HG03457 (cell line): Measurements from ENCODE around the gene PLTP.
"Not testable (repeated sequence)": the region's sequence is repeated elsewhere in the genome, so short reads cannot be mapped to it uniquely, and the experiment has no call there.

Source experiments
- ATAC-seq: cut with Tn5 transposase; IDR thresholded peaks from one replicate; pipeline ENCODE4 v1.9.1; 2021; ENCODE audit warnings: moderate number of reproducible peaks; ENCODE audit not compliant: unreplicated experiment

The PLTP gene, protein sequence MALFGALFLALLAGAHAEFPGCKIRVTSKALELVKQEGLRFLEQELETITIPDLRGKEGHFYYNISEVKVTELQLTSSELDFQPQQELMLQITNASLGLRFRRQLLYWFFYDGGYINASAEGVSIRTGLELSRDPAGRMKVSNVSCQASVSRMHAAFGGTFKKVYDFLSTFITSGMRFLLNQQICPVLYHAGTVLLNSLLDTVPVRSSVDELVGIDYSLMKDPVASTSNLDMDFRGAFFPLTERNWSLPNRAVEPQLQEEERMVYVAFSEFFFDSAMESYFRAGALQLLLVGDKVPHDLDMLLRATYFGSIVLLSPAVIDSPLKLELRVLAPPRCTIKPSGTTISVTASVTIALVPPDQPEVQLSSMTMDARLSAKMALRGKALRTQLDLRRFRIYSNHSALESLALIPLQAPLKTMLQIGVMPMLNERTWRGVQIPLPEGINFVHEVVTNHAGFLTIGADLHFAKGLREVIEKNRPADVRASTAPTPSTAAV

DNA sequence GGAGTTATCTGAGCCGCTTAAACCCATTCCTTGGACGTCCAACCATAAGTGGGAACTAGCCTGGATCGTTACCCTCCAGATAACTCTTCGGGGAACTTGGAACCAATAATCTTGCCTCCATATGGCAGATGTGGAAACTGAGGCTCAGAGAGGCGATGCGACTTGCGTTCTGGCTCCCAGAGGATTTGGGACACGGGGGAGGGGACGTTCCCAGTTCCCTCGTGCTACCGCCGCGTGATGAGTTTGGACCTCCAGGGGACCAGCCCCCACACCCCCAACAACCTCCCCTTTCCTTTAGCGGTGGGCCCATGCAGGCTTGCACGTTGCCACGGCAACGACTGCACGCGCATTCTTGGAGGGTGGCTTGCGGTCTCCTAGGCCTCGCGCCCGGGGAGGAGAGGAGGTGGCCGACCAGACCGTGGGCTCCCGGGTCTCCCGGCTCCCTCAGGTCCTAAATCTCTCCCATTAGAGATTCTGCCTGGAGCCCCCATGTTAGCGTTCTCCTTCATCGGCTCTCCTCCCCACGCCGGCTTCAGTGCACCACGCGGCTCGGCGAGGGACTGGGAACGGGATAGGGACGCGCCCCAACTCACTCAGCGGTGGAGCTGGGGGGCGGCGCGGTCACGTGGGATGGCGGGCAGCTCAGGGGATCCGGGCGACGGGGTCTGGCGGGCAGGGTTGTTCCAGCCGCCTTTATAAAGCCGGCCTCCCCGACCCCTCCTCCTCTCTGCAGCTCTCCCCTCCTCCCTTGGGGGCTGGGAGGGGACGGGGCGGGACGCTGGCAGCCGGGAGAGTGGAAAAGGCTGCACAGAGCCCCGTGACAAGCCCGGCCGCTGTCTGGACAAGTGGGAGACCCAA, at the start of gene PLTP:
TSS of gene PLTP (minus strand) at position 670 of the 858 bp plus-strand sequence. CDS start 703 bp downstream, outside the sequence.
- no peak for ATAC-seq

DNA sequence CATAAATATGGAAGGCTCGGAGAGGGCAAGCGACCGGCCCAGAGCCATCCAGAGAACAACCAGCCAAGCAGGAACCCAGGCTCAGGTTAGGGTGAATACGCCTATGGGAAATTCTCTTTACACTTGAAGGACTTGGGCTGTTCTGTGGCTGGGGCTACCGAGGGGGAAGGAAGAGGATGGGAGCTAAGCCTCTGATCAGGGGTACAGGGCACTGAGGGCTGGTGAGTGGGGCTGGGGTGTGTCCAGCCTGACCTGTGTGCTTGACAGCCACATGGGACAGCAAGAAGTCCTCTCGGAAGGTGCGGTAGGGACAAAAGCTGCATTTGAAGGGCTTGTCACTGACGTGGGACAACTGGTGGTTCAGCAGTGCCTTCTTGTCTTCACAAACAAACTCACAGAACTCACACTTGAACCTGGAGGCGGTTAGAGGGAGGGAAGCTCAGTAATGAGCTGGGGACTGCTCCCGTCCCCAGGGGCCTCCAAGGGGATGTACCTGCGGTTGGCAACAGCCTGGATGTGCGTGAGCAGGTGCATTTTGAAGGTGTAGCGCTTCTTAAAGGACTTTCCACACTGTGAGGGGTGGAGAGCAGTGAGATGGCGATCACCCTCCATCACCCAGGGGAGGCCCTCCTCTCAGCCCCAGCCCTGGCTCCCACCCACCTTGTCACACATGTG, 48.1 kb upstream of the PLTP start:
- ATAC-seq, result no peak

DNA sequence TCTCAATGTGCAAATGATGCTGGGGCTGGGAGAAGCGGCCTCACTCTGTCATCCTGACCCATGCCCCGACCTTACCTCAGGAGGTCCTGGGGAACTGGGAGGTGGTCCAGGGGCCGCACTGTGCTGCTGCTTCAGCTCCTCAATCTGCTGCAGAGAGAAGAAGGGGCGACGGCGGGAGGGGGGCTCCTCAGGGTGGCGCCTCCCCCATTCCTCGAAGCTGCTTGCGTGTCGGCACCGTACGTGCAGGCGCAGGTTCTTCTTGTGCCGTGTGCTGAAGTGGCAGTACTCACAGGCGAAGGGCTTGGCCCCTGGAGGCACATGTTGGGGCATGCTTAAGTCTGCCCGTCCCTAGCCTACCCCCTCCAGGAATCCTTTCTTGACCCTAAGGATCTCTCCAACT, 47.2 kb upstream of the PLTP start:
- ATAC-seq, result no peak

DNA sequence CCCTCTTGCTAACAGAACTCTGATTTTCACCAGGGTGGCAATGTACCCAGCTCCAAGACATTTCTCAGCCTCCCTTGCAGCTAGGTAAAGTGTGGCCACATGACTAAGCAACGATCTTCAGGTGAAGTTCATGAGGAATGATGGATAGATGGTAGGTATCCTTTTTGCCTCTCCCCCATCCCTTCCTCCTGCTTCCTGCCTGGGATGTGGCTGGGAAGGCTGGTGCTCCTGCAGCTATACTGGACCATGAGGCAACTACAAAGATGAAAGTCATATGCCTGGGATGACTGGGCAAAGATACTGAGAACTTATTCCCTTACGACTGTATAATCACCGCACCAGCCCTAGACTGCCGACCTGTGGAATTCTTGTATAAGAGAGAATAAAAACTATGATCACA, 46.6 kb upstream of the PLTP start:
- no peak for ATAC-seq

DNA sequence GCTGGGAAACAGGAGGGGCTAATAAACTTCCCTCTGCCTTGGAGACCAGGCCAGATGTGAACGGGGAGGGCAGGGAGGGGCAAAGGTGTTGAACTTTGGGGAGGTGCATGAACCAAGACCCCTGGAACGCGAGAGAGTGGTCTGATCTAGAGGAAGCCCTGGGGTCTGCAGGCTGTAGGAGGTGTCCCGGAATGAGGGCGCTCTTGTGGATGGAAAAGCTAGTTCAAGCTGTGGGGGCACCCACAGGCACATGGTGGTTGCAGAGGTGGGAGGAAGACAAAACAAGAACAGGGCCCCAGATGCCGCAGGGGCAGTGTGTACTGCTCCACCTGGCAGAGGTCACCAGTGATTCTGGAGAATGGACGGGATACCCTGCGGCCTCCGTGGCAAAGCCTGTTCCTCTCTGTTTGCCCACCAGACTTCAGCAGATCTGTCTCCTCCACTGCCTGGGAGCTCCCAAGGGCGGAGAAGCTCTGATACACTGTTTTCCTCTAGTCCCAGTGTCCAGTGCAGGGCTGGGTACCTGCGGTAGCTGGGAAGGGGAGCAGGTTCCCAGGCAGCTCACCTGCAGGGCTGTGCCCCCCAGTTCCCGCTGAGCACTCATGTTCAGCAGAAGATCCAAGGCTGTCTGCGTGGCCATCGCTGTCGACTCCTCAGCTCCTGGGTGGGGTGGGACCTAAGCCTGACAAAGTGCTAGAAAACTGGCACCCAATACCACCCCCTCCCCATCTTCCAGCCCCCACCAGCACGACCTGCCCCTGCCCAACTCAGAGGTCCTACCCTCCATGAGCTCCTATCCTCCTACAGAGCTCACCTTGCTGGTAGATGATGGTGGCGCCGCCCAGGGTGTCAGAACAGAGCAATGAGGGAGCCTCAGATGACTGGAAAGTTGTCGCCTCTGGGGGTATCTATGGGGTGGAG, 45.3 kb upstream of the PLTP start:
- no peak for ATAC-seq

DNA sequence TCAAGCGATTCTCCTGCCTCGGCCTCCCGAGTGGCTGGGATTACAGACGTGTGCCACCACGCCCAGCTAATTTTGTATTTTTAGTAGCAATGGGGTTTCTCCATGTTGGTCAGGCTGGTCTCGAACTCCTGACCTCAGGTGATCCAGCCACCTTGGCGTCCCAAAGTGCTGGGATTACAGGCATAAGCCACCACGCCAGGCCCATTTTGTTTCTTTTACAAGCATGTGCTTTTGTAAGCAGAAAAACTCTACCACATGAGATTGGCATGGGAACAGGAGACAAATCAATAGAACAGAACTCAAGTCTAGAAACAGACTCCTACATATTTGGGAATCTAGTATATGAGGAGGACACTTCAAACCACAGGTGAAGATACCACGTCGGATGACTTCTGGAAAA, 44.4 kb upstream of the PLTP start:
- not testable (repeated sequence) for ATAC-seq

DNA sequence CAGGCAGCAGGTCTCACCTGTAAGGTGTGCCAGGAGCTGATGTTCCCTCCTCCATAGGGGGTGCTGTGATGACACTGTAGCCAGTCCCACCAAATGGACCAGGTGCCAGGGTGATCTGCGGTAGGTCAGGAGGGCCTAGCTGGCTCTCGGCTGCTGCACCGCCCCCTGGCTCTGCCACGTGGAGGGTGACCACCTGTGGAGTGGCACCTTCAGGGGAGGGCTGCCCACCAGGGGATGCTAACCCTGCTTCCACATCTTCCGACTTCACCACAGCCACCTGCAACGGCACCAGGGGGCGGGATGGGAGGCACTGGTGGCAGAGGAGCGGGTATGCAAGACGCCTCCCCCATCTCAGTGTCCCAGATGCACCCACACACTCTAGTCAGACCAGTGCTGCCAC, 41.7 kb upstream of the PLTP start:
- no peak for ATAC-seq

DNA sequence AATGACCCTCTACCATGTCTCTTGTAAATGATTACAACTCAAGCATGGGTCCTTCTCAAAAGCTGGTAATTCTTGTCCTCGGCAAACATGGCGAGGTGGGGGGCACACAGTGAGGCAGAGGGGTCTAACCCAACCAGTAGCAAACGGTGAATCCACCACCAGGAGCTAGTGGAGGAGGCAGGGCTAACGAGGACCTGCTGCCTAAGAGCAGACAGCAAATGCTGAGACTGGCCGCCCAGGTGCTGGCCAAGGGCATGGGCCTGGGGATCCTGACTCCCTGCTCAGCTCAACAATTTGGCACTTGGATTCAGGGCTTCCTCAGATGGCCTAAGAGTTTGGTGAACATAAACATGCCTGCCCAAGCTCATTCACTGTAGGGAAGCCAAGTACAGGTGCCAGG, 40.9 kb upstream of the PLTP start:
- ATAC-seq, result no peak

DNA sequence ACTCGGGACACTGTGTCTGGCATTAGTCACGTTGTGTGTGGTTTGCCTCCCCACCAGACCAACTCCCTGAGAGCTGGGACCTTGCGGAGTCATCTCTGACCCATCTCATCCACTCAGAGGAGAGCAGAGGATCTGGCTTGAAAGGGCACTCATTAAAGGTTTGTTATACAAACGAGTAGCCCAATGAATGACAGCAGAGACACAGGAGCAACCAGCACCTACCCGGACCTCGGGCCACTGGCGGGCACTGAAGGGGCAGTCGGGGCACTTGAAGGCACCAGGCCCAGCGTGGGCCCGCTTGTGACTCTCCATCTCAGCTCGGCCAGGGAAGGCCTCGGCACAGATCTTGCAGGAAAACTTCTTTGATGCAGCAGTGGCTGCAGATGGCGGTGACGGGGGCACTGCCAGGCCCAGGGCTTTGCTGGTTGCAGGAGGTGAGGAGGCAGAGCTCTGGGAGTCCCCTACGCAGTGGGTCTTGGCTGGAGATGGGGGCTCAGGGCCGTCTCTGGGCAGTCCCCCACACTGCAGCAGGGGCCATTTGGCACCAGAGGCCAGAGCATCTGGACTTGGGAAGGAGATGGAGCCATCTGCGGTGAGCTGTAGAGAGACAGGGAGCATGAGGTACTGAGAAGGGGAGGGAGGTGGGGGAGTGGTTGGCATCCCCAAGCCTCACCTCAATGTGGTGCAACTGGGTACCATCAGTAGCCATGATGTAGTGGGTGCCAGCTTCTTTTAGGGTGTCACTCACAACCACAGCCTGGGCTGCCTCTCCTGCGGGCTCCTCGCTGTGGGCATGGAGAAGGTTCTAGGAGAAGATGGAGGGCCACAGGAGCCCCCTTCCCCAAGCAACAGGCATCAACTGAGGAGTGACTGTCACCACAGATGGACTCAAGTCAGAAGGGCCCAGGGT, 40.2 kb upstream of the PLTP start:
- no peak for ATAC-seq

DNA sequence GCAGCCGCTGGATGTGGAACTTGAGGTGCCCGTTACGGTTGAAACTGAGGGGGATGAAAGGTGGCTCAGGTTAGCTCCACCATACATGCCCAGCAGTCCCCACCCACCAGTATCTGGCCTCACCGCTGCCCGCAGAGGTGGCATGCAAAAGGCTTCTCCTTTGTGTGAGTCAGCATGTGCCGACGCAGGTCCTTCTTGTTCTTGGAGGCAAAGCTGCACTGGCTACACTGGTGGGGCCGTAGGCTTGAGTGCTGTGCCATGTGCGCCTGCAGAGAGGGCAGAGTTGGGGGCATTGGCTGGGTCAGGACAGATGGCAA, 38.3 kb upstream of the PLTP start:
- ATAC-seq, result no peak

DNA sequence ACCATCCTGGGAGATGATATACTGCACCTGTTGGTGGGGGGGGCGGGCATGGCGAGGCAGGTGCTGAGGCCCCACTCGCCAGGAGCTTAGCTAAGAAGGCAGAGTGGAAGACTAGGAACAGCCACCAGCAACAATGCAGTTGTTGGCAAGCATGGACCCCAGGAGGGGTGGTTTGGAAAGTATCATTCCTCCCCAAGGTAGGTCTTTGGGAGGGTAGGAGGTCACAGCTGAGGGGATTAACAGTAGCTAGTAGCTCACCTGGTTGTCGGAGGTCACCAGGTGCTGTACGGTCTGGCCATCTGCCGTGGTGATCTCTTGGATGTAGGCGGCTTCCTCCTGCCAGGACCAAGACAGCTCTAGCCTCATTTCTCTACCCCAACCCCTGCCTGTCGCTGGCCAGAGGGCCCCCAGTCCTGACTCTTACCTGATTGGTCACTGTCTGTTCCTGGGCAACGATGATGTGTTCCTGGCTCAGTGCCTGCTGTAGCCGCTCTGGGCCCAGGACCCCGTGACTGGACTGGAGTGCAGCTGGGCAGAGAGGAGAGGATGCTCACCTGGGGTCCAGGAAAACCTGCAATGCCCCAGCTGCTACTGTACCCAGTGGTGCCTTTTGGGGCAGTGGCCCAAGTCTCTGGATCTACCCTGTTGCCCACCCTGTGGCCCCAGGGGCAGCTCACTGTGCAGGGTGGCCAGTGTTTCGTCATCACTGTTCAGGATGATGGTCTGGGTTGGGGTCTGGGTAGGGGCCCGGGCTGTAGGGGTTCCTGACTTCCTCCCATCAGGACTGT, 37.8 kb upstream of the PLTP start:
- no peak for ATAC-seq

DNA sequence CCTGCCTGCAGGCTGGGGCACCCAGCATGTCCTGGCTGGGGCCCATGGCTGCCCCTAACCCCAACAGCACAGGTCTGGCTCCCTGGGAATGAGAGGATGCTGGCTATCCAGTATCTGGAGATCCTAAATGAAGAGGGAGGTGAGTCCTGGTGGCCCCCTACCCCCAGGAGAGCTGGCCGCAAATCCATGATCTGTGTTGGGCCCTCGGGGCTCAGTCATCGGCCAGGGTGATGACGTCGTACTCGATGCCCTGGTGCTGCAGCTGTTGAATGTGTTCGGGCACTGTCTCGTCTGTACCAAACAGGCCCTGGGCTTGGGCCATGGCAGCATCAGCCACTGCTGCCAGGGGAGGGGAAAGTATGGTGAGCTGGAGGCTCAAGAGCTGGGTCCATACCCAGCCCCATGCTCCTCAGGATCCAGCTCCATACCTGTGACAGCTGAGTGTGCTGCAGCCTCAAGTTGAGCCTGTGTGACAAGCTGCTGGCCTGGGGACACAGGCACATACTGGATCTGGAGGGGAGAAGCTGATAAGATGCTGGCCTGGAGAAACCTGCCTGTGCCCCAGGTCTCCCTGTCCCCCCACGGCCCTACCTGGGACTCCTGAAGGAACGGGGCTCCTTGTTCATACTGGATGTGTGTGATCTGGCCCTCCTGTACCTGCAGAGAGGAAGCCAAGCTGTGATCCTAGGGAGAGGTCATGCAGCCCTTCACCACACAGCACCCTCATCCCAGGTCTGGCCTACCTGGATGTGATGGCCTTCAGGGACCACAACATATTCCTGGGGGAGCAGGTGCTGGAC, 37.0 kb upstream of the PLTP start:
- no peak for ATAC-seq

DNA sequence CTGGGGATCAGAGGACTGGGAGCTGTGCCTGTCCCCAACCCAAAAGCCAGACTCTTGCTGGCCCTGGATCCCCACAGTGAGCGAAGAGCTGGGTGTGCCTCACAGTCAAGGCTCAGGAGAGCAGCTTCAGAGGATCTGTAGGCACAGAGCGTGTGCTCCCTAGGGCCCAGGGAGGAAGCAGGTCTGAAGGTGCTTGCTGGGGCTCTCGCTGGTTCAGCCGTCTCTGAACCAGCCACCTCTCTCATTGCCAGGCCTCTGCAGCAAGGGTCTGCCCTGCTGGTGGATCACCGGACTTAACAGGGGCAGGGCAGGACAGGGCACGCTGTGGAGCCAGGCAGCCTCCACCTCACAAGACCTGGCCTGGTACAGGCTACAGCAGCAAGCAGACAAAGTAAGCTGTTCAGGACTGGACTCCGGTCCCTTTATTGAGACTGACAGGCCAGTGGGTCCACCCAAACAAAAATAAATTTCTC, 36.3 kb upstream of the PLTP start:
- no peak for ATAC-seq

DNA sequence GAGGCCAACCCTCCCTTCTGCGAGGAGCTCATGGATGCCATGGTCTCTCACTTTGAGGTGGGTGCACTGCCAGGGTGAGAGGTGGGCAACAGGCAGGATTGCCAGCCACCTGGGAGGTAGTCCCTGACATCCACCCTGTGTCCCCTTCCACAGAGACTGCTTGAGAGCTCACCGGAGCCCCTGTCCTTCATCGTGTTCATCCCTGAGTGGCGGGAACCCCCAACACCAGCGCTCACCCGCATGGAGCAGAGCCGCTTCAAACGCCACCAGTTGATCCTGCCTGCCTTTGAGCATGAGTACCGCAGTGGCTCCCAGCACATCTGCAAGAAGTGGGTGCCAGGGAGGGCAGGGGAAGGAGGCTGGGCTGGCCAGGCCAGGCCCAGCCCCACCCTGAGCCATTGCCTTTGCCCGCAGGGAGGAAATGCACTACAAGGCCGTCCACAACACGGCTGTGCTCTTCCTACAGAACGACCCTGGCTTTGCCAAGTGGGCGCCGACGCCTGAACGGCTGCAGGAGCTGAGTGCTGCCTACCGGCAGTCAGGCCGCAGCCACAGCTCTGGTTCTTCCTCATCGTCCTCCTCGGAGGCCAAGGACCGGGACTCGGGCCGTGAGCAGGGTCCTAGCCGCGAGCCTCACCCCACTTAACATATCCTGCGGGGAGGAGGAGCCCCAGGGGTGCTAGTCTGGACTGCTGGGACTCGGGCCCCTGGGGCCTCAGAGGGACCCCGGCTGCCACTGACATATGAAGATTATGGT, 35.3 kb upstream of the PLTP start:
- no peak for ATAC-seq

DNA sequence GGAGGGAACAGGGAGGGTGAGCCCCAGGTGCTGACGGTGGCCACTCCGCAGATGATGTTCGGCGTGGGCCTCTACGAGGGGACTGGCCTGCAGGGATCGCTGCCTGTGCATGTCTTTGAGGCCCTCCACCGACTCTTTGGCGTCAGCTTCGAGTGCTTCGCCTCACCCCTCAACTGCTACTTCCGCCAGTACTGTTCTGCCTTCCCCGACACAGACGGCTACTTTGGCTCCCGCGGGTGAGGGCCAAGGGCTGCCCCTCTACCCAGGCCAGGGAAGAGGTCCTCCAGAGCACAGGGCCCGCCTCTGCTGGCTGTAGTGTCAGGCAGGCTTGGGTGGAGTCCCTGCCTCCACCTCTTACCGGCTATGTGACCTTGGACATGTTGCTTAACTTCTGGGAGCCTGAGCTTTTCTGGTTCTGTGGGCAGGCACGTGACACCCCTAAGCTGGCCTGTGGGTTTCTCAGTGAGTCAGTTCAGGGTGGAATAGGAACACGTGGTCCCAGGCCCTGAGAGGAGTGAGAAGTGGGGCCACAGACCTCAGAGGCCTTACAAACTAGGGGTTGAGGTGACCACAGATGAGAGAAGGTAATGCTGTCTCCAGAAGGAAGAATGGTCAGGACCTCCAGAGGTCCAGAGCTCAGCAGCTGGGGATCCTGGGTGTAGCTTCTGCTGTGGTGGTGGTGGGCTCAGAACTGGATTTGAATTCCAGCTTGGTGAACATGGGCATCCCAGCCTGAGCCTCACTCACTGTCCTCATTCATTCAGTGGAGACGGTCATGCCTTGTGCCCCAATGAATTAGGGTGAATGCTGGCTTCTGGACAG, 34.4 kb upstream of the PLTP start:
- ATAC-seq, result no peak

DNA sequence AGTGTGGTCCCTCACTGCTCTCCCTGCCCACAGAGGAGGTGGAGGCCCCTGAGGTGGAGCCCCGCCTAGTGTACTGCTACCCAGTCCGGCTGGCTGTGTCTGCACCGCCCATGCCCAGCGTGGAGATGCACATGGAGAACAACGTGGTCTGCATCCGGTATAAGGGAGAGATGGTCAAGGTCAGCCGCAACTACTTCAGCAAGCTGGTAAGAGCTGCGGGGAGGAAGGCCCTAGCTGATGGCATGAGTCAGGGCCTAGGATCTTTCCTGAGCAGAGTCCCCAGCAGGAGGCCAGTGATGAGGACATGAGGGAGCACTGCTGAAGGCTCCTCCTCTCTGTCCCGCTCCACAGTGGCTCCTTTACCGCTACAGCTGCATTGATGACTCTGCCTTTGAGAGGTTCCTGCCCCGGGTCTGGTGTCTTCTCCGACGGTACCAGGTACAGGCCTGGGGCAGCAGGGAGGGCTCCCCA, 33.8 kb upstream of the PLTP start:
- ATAC-seq, result no peak
